ENCODE data around the gene CALCB. TPM values are rescaled to one million over a fixed set of nuclear protein-coding genes. Genes with fewer than 3 reads are reported as not detected.

Gene CALCB
- total and polyA plus RNA-seq, 4 donors: 0.02 to 1.2 (median 0.39) TPM

GRCh38 chr11:15071556-15072255 is 1.7 kb upstream of the CALCB start:
- WGBS: 89% methylated on average over 32 of the region's 32 CpGs
- H3K27me3 ChIP-seq (ENCODE audit: control insufficient read depth in 4 of 4, insufficient read depth in 4 of 4, low read length in 3 of 4): peaks cover 0 to 5% (median 5%) of the 10 kb centered on the region in 4 donors
- no peak overlapping the region for H3K4me3 ChIP-seq (ENCODE audit: low read depth in 1 of 3, low read length in 3 of 3)
- peaks cover 9 to 20% (median 18%) of the 10 kb centered on the region in 4 donors for H3K4me1 ChIP-seq (ENCODE audit: control insufficient read depth in 4 of 4, insufficient read depth in 4 of 4, low read length in 3 of 4)
- TF ChIP-seq HNF4G (IDR thresholded peaks at IDR 0.05) (no peak), FOXA2 (IDR thresholded peaks at IDR 0.05) (no peak), NR2F2 (IDR thresholded peaks at IDR 0.05) (no peak), JUND (IDR thresholded peaks at IDR 0.05) (no peak), FOXA1 (IDR thresholded peaks at IDR 0.05) (no peak), ZBTB33 (IDR thresholded peaks at IDR 0.05) (no peak), GABPA (IDR thresholded peaks at IDR 0.05 in 1 of 2, conservative IDR thresholded peaks at IDR 0.05 in 1 of 2) (no peak), RXRA (IDR thresholded peaks at IDR 0.05) (no peak), REST (IDR thresholded peaks at IDR 0.05) (no peak), RAD21 (IDR thresholded peaks at IDR 0.05) (no peak), EGR1 (IDR thresholded peaks at IDR 0.05; ENCODE audit: low read depth in 2 of 2) (no peak), TAF1 (conservative IDR thresholded peaks at IDR 0.05) (no peak), YY1 (IDR thresholded peaks at IDR 0.05) (no peak), ATF3 (IDR thresholded peaks at IDR 0.05) (no peak), HNF4A (conservative IDR thresholded peaks at IDR 0.05) (no peak), SP1 (IDR thresholded peaks at IDR 0.05) (no peak), MAX (IDR thresholded peaks at IDR 0.05) (no peak)
- TF ChIP-seq, protein P1, sequence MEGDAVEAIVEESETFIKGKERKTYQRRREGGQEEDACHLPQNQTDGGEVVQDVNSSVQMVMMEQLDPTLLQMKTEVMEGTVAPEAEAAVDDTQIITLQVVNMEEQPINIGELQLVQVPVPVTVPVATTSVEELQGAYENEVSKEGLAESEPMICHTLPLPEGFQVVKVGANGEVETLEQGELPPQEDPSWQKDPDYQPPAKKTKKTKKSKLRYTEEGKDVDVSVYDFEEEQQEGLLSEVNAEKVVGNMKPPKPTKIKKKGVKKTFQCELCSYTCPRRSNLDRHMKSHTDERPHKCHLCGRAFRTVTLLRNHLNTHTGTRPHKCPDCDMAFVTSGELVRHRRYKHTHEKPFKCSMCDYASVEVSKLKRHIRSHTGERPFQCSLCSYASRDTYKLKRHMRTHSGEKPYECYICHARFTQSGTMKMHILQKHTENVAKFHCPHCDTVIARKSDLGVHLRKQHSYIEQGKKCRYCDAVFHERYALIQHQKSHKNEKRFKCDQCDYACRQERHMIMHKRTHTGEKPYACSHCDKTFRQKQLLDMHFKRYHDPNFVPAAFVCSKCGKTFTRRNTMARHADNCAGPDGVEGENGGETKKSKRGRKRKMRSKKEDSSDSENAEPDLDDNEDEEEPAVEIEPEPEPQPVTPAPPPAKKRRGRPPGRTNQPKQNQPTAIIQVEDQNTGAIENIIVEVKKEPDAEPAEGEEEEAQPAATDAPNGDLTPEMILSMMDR (IDR thresholded peaks at IDR 0.05; ENCODE audit: low read depth, low read length, missing input control): no peak
- H3K36me3 ChIP-seq (ENCODE audit: control insufficient read depth in 4 of 4, insufficient read depth in 3 of 4, low read depth in 1 of 4, low read length in 3 of 4): no peaks in the 10 kb centered on the region
- no peak for DNase-seq (ENCODE audit: low spot score)
- no peaks in the 10 kb centered on the region for H3K9me3 ChIP-seq (ENCODE audit: control insufficient read depth in 4 of 4, low read length in 3 of 4)
- H3K27ac ChIP-seq (ENCODE audit: low read depth in 1 of 2, low read length in 2 of 2): no peak overlapping the region
- no peak overlapping the region for H3K9ac ChIP-seq (ENCODE audit: low read depth in 1 of 2, low read length in 2 of 2)

All from liver (tissue), 9 donors.